HepG2 (cell line): ENCODE data around the gene PTGR2. TPM values are rescaled to one million over a fixed set of nuclear protein-coding genes. Genes with fewer than 3 reads are reported as not detected.

Source experiments
- AKAP8 ChIP-seq: sonication (generic); formaldehyde crosslinking; IDR thresholded peaks from 2 replicates; pipeline ENCODE4 v1.5.1; 2020; ENCODE audit warnings: mild to moderate bottlenecking, missing genetic modification reagents
- DBP ChIP-seq: sonication (generic); formaldehyde crosslinking; IDR thresholded peaks from 2 replicates; pipeline ENCODE4 v1.4.0; 2020; ENCODE audit warnings: missing genetic modification reagents; ENCODE audit errors: not compliant biosample characterization
- EZH2 ChIP-seq: conservative IDR thresholded peaks from 2 replicates; pipeline ENCODE4 v1.6.1; 2012; ENCODE audit warnings: mild to moderate bottlenecking, low read depth, low read length, moderate library complexity
- FOSL2 ChIP-seq: sonication (generic); formaldehyde crosslinking; IDR thresholded peaks from 2 replicates; pipeline ENCODE4 v1.4.0; 2020; ENCODE audit warnings: missing genetic modification reagents
- IKZF1 ChIP-seq: fragments of 450-650 bp; IDR thresholded peaks from 2 replicates; pipeline ENCODE4 v1.7.1; 2016
- ISX ChIP-seq: sonication (generic); formaldehyde crosslinking; conservative IDR thresholded peaks from 2 replicates; pipeline ENCODE4 v1.5.0; 2020; ENCODE audit warnings: missing genetic modification reagents
- JUNB ChIP-seq: sonication (generic); formaldehyde crosslinking; IDR thresholded peaks from 2 replicates; pipeline ENCODE4 v1.8.0; 2022; ENCODE audit warnings: missing genetic modification reagents, mild to moderate bottlenecking, borderline replicate concordance
- JUND ChIP-seq: sonication (generic); formaldehyde crosslinking; IDR thresholded peaks from 2 replicates; pipeline ENCODE4 v1.8.0; 2022; ENCODE audit warnings: mild to moderate bottlenecking, missing genetic modification reagents
- KDM6A ChIP-seq: IDR thresholded peaks from 2 replicates; pipeline ENCODE4 v1.6.1; 2016; ENCODE audit warnings: low read depth
- MEIS2 ChIP-seq: sonication (generic); formaldehyde crosslinking; IDR thresholded peaks from 2 replicates; pipeline ENCODE4 v1.9.0; 2021; ENCODE audit warnings: mild to moderate bottlenecking, missing genetic modification reagents
- MTF1 ChIP-seq: sonication (generic); formaldehyde crosslinking; IDR thresholded peaks from 2 replicates; pipeline ENCODE4 v1.5.0; 2020; ENCODE audit warnings: missing genetic modification reagents
- MZF1 ChIP-seq: sonication (generic); formaldehyde crosslinking; IDR thresholded peaks from 2 replicates; pipeline ENCODE4 v1.8.1; 2023; ENCODE audit warnings: mild to moderate bottlenecking, missing genetic modification reagents, borderline replicate concordance
- NFRKB ChIP-seq: fragments of 450-650 bp; IDR thresholded peaks from 2 replicates; pipeline ENCODE4 v1.6.1; 2017
- ONECUT2 ChIP-seq: sonication (generic); formaldehyde crosslinking; IDR thresholded peaks from 2 replicates; pipeline ENCODE4 v1.4.0; 2020; ENCODE audit warnings: missing genetic modification reagents
- PTBP1 ChIP-seq: fragments of 200-400 bp; formaldehyde crosslinking; IDR thresholded peaks from 2 replicates; pipeline ENCODE4 v1.6.1; 2018; ENCODE audit warnings: low read length, low read depth; ENCODE audit not compliant: poor library complexity, severe bottlenecking
- RARA ChIP-seq: IDR thresholded peaks from 2 replicates; pipeline ENCODE4 v1.6.1; 2016; ENCODE audit warnings: missing genetic modification reagents, missing compliant biosample characterization
- RELA ChIP-seq: sonication (generic); formaldehyde crosslinking; IDR thresholded peaks from 2 replicates; pipeline ENCODE4 v1.4.0; 2020; ENCODE audit warnings: missing genetic modification reagents
- SMARCC2 ChIP-seq: fragments of 450-650 bp; IDR thresholded peaks from 2 replicates; pipeline ENCODE4 v1.6.1; 2017; ENCODE audit warnings: antibody characterized with exemption, mild to moderate bottlenecking
- SNAI1 ChIP-seq: sonication (generic); formaldehyde crosslinking; IDR thresholded peaks from 2 replicates; pipeline ENCODE4 v1.5.0; 2020; ENCODE audit warnings: mild to moderate bottlenecking, missing genetic modification reagents, borderline replicate concordance
- SP2 ChIP-seq: sonication (generic); formaldehyde crosslinking; IDR thresholded peaks from 2 replicates; pipeline ENCODE4 v1.5.1; 2020; ENCODE audit warnings: mild to moderate bottlenecking, missing genetic modification reagents
- SRF ChIP-seq: IDR thresholded peaks from 2 replicates; pipeline ENCODE4 v1.6.1; 2011; ENCODE audit warnings: mild to moderate bottlenecking, low read depth, low read length, moderate library complexity
- THYN1 ChIP-seq: sonication (generic); formaldehyde crosslinking; IDR thresholded peaks from 2 replicates; pipeline ENCODE4 v1.8.1; 2023; ENCODE audit warnings: low read depth, mild to moderate bottlenecking, moderate library complexity, missing genetic modification reagents, borderline replicate concordance
- TIGD3 ChIP-seq: sonication (generic); formaldehyde crosslinking; IDR thresholded peaks from 2 replicates; pipeline ENCODE4 v1.5.1; 2020; ENCODE audit warnings: mild to moderate bottlenecking, missing genetic modification reagents, borderline replicate concordance
- ZBTB38 ChIP-seq: sonication (generic); formaldehyde crosslinking; IDR thresholded peaks from 2 replicates; pipeline ENCODE4 v1.5.1; 2020; ENCODE audit warnings: mild to moderate bottlenecking, missing genetic modification reagents
- ZC3H4 ChIP-seq: sonication (generic); formaldehyde crosslinking; IDR thresholded peaks from 2 replicates; pipeline ENCODE4 v1.4.0; 2020; ENCODE audit warnings: missing genetic modification reagents, borderline replicate concordance
- ZMAT5 ChIP-seq: sonication (generic); formaldehyde crosslinking; IDR thresholded peaks from 2 replicates; pipeline ENCODE4 v1.5.0; 2020; ENCODE audit warnings: mild to moderate bottlenecking, low read depth, missing genetic modification reagents, borderline replicate concordance
- ZNF101 ChIP-seq: sonication (generic); formaldehyde crosslinking; IDR thresholded peaks from 2 replicates; pipeline ENCODE4 v1.4.0; 2020; ENCODE audit warnings: mild to moderate bottlenecking, low read depth, missing genetic modification reagents, borderline replicate concordance
- ZNF510 ChIP-seq: sonication (generic); formaldehyde crosslinking; IDR thresholded peaks from 2 replicates; pipeline ENCODE4 v1.4.0; 2020; ENCODE audit warnings: low read depth, mild to moderate bottlenecking, missing genetic modification reagents
- ZNF569 ChIP-seq: sonication (generic); formaldehyde crosslinking; IDR thresholded peaks from 2 replicates; pipeline ENCODE4 v1.5.0; 2020; ENCODE audit warnings: mild to moderate bottlenecking, missing genetic modification reagents, moderate library complexity, borderline replicate concordance
- ZNF768 ChIP-seq: sonication (generic); formaldehyde crosslinking; IDR thresholded peaks from 2 replicates; pipeline ENCODE4 v1.4.0; 2020; ENCODE audit warnings: missing genetic modification reagents
- polyA plus RNA-seq, 8 experiments: library from polyadenylated mRNA; depleted of rRNA in 3 of 8; stranded (reverse) in 7 of 8; unstranded in 1 of 8; fragments of >200 nt; fragmentation: Illumina TruSeq in 4 of 8; extraction: Trizol in 4 of 8; gene quantifications; 2 replicates each; pipeline versions ENCODE4 v1.2.1 to v1.2.3, GENCODE V29; 2011 to 2016; ENCODE audit warnings: low read depth in 4 of 8, missing spikeins in 1 of 8, mixed read lengths in 1 of 8; ENCODE audit not compliant: insufficient read depth in 1 of 8
- total RNA-seq, 5 experiments: library from RNA; depleted of rRNA; stranded (reverse); fragments of >200 nt; fragmentation: Illumina TruSeq; extraction: Trizol; gene quantifications; 2 replicates each; pipeline ENCODE4 v1.2.3, GENCODE V29; 2016; ENCODE audit warnings: low read depth in 1 of 5
- TF ChIP-seq, protein P1 (sequence below): IDR thresholded peaks from 2 replicates; pipeline ENCODE4 v1.6.1; 2016; ENCODE audit warnings: low read depth, borderline replicate concordance

PTGR2 gene
- total and polyA plus RNA-seq, 2 of the 13 experiments (the other 11 are each of a cell fraction or from before 2014, with no cell fraction given): 3.0 to 4.3 TPM

- no peak for TF ChIP-seq ZNF510
- TF ChIP-seq ZBTB38 (CRISPR knock-in tag): no peak
- TF ChIP-seq DBP (CRISPR knock-in tag): no peak
- TF ChIP-seq RARA (CRISPR knock-in tag): peak; percentile 43; the same call in 1 of the 2 replicates
- TF ChIP-seq NFRKB: no peak
- TF ChIP-seq ONECUT2 (CRISPR knock-in tag): no peak
- no peak for TF ChIP-seq MTF1
- TF ChIP-seq KDM6A (CRISPR knock-in tag): no peak
- no peak for TF ChIP-seq ISX
- 0 out of 2 replicates have a peak, but pooled peaks have one; percentile 39 for TF ChIP-seq RELA (CRISPR knock-in tag)
- no peak for TF ChIP-seq THYN1 (CRISPR knock-in tag)
- TF ChIP-seq TIGD3: no peak
- no peak; the same call in 1 of the 2 replicates for TF ChIP-seq ZC3H4
- TF ChIP-seq SRF: no peak
- TF ChIP-seq ZNF101: no peak
- no peak; the same call in 1 of the 2 replicates for TF ChIP-seq SNAI1 (CRISPR knock-in tag)
- TF ChIP-seq EZH2: no peak
- peak; percentile 46; the same call in 1 of the 2 replicates for TF ChIP-seq MEIS2 (CRISPR knock-in tag)
- no peak for TF ChIP-seq SMARCC2
- no peak for TF ChIP-seq MZF1 (CRISPR knock-in tag)
- TF ChIP-seq ZNF569 (CRISPR knock-in tag): no peak
- TF ChIP-seq ZNF768: no peak
- peak; percentile 79 for TF ChIP-seq PTBP1
- no peak for TF ChIP-seq JUND (CRISPR knock-in tag)
- TF ChIP-seq JUNB: no peak
- TF ChIP-seq IKZF1: no peak
- no peak; the same call in none of the 2 replicates for TF ChIP-seq FOSL2 (CRISPR knock-in tag)
- TF ChIP-seq AKAP8 (CRISPR knock-in tag): no peak
- no peak for TF ChIP-seq ZMAT5 (CRISPR knock-in tag)
- no peak for TF ChIP-seq SP2 (CRISPR knock-in tag)
- TF ChIP-seq, protein P1, sequence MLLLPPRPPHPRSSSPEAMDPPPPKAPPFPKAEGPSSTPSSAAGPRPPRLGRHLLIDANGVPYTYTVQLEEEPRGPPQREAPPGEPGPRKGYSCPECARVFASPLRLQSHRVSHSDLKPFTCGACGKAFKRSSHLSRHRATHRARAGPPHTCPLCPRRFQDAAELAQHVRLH (CRISPR knock-in tag): no peak
Observed at GRCh38 chr14:73851567-73852382, at the start of gene PTGR2 (continued).
